AG04450 (cell line): ENCODE data around the gene ENO4. TPM values are rescaled to one million over a fixed set of nuclear protein-coding genes. Genes with fewer than 3 reads are reported as not detected.

ENCODE experiments used
- CTCF ChIA-PET: fragments of 300-600, 350-600 bp; formaldehyde crosslinking; extraction: SDS; loops from one replicate; lab custom pipeline; 2022; ENCODE audit warnings: antibody characterized with exemption, inconsistent platforms; lab: Charles Lee
- POLR2A ChIA-PET: fragments of 350-600 bp; formaldehyde crosslinking; extraction: SDS; loops from one replicate; lab custom pipeline; 2021; ENCODE audit warnings: antibody characterized with exemption, inconsistent platforms; lab: Yijun Ruan, JAX
- DNase-seq: peaks from one replicate; pipeline ENCODE4 v3.0.0-alpha.2; 2011; ENCODE audit warnings: low read depth, low spot score
- H3K27ac ChIP-seq: one replicate; pipeline ENCODE4 v1.5.1; 2012; ENCODE audit warnings: low read depth, low read length, control low read depth
- H3K27me3 ChIP-seq: one replicate; pipeline ENCODE4 v1.6.0; 2012; ENCODE audit warnings: low read length; ENCODE audit not compliant: control insufficient read depth, insufficient read depth
- H3K4me3 ChIP-seq: 2 replicates; pipeline ENCODE4 v1.5.1; 2011; ENCODE audit warnings: mild to moderate bottlenecking, low read depth, low read length, control low read depth
- H3K9me3 ChIP-seq: 2 replicates; pipeline ENCODE4 v1.5.1; 2012; ENCODE audit warnings: low read length; ENCODE audit not compliant: control insufficient read depth, insufficient read depth
- CTCF ChIP-seq: IDR thresholded peaks from 2 replicates; pipeline ENCODE4 v1.5.1; 2011; ENCODE audit warnings: low read depth, low read length, control low read depth, inconsistent platforms
- polyA plus RNA-seq: library from polyadenylated mRNA; depleted of rRNA; stranded (reverse); fragments of >200 nt; gene quantifications from 2 replicates; pipeline ENCODE4 v1.2.3, GENCODE V29; 2011

Gene ENO4
- polyA plus RNA-seq, 1 experiment = 0.11 TPM

DNA sequence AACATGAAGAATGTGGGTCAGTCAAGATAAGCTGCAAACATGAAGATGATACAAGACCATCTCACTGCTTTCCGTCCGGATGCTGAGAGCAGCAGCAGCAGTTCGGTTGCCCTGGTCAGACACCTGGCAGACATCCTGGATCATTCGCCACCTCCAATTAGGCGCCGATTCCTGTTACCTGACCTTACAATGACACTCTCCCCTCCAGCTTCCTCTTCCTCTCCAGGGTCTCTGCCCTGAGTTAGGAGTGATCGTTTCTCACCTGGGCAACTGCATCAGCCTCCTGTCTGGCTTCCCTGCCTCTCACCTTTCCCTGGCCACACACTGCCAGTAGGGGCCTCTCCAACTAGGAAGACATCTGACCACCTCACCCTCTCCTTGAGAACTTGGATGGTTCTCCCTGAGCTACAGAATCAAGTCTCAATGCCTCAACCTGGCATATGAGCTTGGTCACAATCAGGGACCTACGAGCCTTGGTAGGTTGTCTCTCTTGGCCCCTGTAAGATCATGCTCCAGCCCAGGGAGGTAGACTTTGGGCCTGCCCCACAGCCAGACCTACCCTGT, 31.4 kb upstream of the ENO4 start:
- Histone ChIP-seq H3K27me3 (peaks cover 4% of the 10 kb centered on the region), H3K4me3 (no peak overlapping the region), H3K27ac (no peak overlapping the region), H3K9me3 (no peaks in the 10 kb centered on the region)
- ChIA-PET CTCF (interaction anchor here (1.2 kb wide), 1 partner anchor 20 kb away, joined by 3 read pairs; no protein-coding TSS in a partner anchor), POLR2A (no interaction called here)
- DNase-seq = no peak
- no peak for TF ChIP-seq CTCF

DNA sequence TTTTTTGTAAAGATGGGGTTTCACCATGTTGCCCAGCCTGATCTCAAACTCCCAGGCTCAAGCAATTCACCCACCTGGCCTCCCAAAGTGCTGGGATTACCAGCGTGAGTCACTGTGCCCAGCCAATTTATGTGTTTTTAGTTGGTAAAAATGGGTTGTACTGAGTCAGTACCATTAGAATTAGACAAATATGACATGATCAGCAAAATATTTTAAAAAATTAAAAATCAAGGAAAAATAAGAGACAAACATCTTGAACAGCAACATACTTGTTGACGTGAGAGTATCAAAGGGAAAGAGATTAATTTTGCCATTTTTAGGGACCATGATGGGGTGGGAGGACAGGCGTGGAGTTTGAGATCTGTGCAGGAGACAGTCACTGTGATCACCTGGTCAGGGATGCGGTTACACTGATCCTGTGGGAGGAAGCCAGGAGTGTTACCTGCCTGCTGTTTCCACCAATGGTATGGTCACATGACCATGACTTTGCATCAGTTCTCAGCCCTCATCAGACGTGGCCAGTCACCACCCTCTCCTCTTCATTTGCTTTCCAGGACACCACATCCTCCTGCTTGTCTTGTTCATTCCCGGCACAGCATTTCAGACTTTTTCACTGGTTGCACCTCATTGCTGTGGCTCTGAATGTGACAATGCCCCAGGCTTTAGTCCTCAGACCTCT, 29.2 kb upstream of the ENO4 start:
- no peak for DNase-seq
- H3K27me3 ChIP-seq = peaks cover 3% of the 10 kb centered on the region
- no peak overlapping the region for H3K4me3 ChIP-seq
- no peak for TF ChIP-seq CTCF
- H3K9me3 ChIP-seq = no peaks in the 10 kb centered on the region
- H3K27ac ChIP-seq = no peak overlapping the region
- ChIA-PET CTCF (no interaction called here), POLR2A (no interaction called here)

DNA sequence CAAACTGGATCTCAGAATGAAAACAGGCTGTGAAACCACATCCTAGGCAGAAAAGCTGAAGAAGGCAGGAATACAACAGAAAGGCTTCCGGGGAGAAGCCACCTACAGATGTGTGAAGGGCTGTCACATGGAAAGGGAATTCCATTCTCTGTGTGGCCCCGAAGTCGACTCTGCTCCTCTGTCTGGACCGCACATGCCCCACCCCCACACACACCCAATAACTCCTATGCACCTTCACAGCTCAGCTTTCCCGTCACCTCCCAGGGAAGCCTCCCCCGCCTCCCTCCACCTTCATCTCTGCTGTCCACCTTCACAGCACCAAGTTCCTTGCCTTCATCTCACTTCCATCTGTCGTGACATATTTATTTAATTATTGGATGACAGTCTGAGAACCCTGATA, 23.4 kb upstream of the ENO4 start:
- Histone ChIP-seq H3K27ac (no peak overlapping the region), H3K9me3 (no peaks in the 10 kb centered on the region), H3K4me3 (no peak overlapping the region), H3K27me3 (no peaks in the 10 kb centered on the region)
- ChIA-PET POLR2A (no interaction called here), CTCF (interaction anchor here (1.1 to 3.6 kb wide), 2 partner anchors 144 to 350 kb away, joined by 4 to 20 read pairs; no protein-coding TSS in a partner anchor)
- no peak for TF ChIP-seq CTCF
- no peak for DNase-seq

DNA sequence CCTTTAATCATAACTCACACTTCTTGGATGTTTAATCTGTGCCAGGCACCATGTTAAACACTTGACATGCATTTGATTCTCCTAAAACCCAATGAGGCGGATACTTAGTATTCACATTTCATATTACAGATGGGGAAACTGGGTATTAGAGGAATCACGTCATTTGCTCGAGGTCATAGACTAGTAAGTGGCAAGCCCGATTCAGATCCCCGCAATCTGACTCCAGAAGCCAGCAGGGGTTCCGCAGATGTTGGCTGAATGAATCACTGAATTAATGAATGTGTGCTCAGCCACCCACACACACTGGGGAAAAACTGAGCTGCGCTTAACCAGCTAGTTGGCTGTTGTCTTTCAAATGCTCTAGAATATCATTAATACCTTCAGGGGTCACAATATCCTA, 22.5 kb upstream of the ENO4 start:
- Histone ChIP-seq H3K27ac (no peak overlapping the region), H3K27me3 (peaks cover 3% of the 10 kb centered on the region), H3K4me3 (no peak overlapping the region), H3K9me3 (no peaks in the 10 kb centered on the region)
- POLR2A ChIA-PET = no interaction called here
- no peak for DNase-seq
- CTCF ChIA-PET = interaction anchor here (1.1 to 3.6 kb wide), 4 partner anchors 10 to 349 kb away, joined by 4 to 20 read pairs (median 4); no protein-coding TSS in a partner anchor
- TF ChIP-seq CTCF = no peak

DNA sequence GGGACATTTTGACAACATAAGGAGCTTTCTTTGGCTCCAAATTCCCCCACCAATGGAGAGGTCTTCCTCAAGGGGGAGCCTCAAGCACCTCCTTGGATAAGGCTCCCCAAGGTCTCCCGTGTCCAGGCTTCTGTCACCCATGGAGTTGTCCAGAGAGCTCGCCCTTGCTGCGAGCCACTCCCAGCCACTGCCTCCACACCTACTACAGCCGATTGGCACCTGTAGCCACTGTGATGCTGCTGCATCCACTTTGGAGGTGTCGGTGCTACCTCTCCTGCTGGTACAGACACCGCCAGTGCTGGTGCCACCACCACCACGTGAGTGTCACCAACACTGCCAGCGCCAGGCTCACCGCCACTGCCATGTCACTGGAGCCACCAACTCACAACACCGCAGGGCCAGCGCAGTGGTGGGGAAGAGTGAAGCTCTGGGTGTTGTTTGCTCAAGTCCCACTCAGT, 22.1 kb upstream of the ENO4 start:
- Histone ChIP-seq H3K27me3 (peaks cover 5% of the 10 kb centered on the region), H3K4me3 (no peak overlapping the region), H3K27ac (no peak overlapping the region), H3K9me3 (no peaks in the 10 kb centered on the region)
- no peak for DNase-seq
- POLR2A ChIA-PET = no interaction called here
- CTCF ChIA-PET = interaction anchor here (1.1 to 3.6 kb wide), 4 partner anchors 10 to 348 kb away, joined by 4 to 20 read pairs (median 4); no protein-coding TSS in a partner anchor
- TF ChIP-seq CTCF = no peak; the same call in 1 of the 2 replicates
